ENCODE data around the gene DNAH1. TPM values are rescaled to one million over a fixed set of nuclear protein-coding genes. Genes with fewer than 3 reads are reported as not detected.

The DNAH1 gene
- total and polyA plus RNA-seq, 2 of the 13 experiments (the other 11 are each of a cell fraction or from before 2014, with no cell fraction given), result 0.64 to 3.5 TPM

GRCh38 chr3:52278510-52279069, 37.5 kb upstream of the DNAH1 start, which contains the start of gene WDR82 (continued):
- TF ChIP-seq SNAI1 (CRISPR knock-in tag; IDR thresholded peaks at IDR 0.05; ENCODE audit: borderline replicate concordance), result peak; percentile 60; the same call in 1 of the 2 replicates
- TF ChIP-seq ARNT2 (CRISPR knock-in tag; IDR thresholded peaks at IDR 0.05; ENCODE audit: low read depth), result no peak; the same call in 1 of the 2 replicates
- TF ChIP-seq TEF (CRISPR knock-in tag; IDR thresholded peaks at IDR 0.05), result no peak
- TF ChIP-seq POGK (CRISPR knock-in tag; conservative IDR thresholded peaks at IDR 0.05), result peak; percentile 49; the same call in 1 of the 2 replicates
- TF ChIP-seq ZMYM4 (CRISPR knock-in tag; IDR thresholded peaks at IDR 0.05), result peak; percentile 30; the same call in 1 of the 2 replicates
- no peak for TF ChIP-seq NFE2 (CRISPR knock-in tag; IDR thresholded peaks at IDR 0.05)
- no peak for TF ChIP-seq THYN1 (CRISPR knock-in tag; IDR thresholded peaks at IDR 0.05; ENCODE audit: borderline replicate concordance, low read depth)
- TF ChIP-seq MED8 (CRISPR knock-in tag; IDR thresholded peaks at IDR 0.05; ENCODE audit: insufficient replicate concordance), result peak; percentile 41
- TF ChIP-seq PBX2 (CRISPR knock-in tag; IDR thresholded peaks at IDR 0.05), result no peak
- TF ChIP-seq GABPB1 (CRISPR knock-in tag; IDR thresholded peaks at IDR 0.05), result peak; percentile 77
- TF ChIP-seq ZNF343 (CRISPR knock-in tag; IDR thresholded peaks at IDR 0.05), result no peak
- peak; percentile 54; the same call in 1 of the 2 replicates for TF ChIP-seq REPIN1 (CRISPR knock-in tag; IDR thresholded peaks at IDR 0.05; ENCODE audit: borderline replicate concordance, low read depth)
- no peak for TF ChIP-seq NFIC (IDR thresholded peaks at IDR 0.05; ENCODE audit: low read length)
- 0 out of 2 replicates have a peak, but pooled peaks have one; percentile 37 for TF ChIP-seq MAZ (IDR thresholded peaks at IDR 0.05; ENCODE audit: borderline replicate concordance, low read depth, low read length)
- TF ChIP-seq MAZ (CRISPR knock-in tag; IDR thresholded peaks at IDR 0.05; ENCODE audit: low read depth), result peak; percentile 94
- no peak; the same call in none of the 2 replicates for TF ChIP-seq CEBPG (CRISPR knock-in tag; IDR thresholded peaks at IDR 0.05)
- no peak for TF ChIP-seq ZNF530 (CRISPR knock-in tag; IDR thresholded peaks at IDR 0.05; ENCODE audit: low read depth)
- TF ChIP-seq DNMT3B (CRISPR knock-in tag; conservative IDR thresholded peaks at IDR 0.05), result no peak
- no peak for TF ChIP-seq ZNF335 (CRISPR knock-in tag; IDR thresholded peaks at IDR 0.05)
- TF ChIP-seq, protein P1, sequence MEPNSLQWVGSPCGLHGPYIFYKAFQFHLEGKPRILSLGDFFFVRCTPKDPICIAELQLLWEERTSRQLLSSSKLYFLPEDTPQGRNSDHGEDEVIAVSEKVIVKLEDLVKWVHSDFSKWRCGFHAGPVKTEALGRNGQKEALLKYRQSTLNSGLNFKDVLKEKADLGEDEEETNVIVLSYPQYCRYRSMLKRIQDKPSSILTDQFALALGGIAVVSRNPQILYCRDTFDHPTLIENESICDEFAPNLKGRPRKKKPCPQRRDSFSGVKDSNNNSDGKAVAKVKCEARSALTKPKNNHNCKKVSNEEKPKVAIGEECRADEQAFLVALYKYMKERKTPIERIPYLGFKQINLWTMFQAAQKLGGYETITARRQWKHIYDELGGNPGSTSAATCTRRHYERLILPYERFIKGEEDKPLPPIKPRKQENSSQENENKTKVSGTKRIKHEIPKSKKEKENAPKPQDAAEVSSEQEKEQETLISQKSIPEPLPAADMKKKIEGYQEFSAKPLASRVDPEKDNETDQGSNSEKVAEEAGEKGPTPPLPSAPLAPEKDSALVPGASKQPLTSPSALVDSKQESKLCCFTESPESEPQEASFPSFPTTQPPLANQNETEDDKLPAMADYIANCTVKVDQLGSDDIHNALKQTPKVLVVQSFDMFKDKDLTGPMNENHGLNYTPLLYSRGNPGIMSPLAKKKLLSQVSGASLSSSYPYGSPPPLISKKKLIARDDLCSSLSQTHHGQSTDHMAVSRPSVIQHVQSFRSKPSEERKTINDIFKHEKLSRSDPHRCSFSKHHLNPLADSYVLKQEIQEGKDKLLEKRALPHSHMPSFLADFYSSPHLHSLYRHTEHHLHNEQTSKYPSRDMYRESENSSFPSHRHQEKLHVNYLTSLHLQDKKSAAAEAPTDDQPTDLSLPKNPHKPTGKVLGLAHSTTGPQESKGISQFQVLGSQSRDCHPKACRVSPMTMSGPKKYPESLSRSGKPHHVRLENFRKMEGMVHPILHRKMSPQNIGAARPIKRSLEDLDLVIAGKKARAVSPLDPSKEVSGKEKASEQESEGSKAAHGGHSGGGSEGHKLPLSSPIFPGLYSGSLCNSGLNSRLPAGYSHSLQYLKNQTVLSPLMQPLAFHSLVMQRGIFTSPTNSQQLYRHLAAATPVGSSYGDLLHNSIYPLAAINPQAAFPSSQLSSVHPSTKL (CRISPR knock-in tag; IDR thresholded peaks at IDR 0.05), result no peak; the same call in 1 of the 2 replicates
- no peak for TF ChIP-seq TARDBP (CRISPR knock-in tag; IDR thresholded peaks at IDR 0.05)
- no peak for TF ChIP-seq SRSF9 (IDR thresholded peaks at IDR 0.05; ENCODE audit: borderline replicate concordance, insufficient read depth, low read depth, low read length, poor library complexity, severe bottlenecking)
